CD4-positive, alpha-beta T cell (primary cell): ENCODE results near the gene TIAM1. TPM values are rescaled to one million over a fixed set of nuclear protein-coding genes. Genes with fewer than 3 reads are reported as not detected.

ENCODE experiments used
- ATAC-seq: fragments of 200-7000 bp; cut with Tn5 transposase; one replicate; pipeline ENCODE4 v1.10.0; 2022; ENCODE audit warnings: mild to moderate bottlenecking; ENCODE audit not compliant: poor library complexity
- CTCF ChIA-PET: fragments of 350-600 bp; sonication (Branson Sonifier 250); formaldehyde crosslinking; loops from one replicate; lab custom pipeline; 2021; ENCODE audit warnings: antibody characterized with exemption, inconsistent platforms; lab: Charles Lee
- POLR2A ChIA-PET: fragments of 350-600 bp; sonication (Branson Sonifier 250); formaldehyde crosslinking; loops from one replicate; lab custom pipeline; 2021; ENCODE audit warnings: antibody characterized with exemption, inconsistent platforms; lab: Charles Lee
- DNase-seq, 14 experiments: peaks; one replicate each; pipeline ENCODE4 v3.0.0-alpha.2; 2013 to 2020; ENCODE audit warnings: mixed read lengths in 2 of 14
- H3K27ac ChIP-seq, 2 donors: one replicate each; pipeline versions ENCODE4 v1.5.1 to v1.7.0; 2013; ENCODE audit warnings: low read length in 2 of 2, low read depth in 1 of 2, mild to moderate bottlenecking in 1 of 2
- H3K27me3 ChIP-seq, 2 experiments: 1 replicate in 1 of 2; 2 replicates in 1 of 2; pipeline versions ENCODE4 v1.6.1 to v1.7.0; 2013; ENCODE audit warnings: low read length in 2 of 2, control low read depth in 1 of 2, mild to moderate bottlenecking in 1 of 2, moderate library complexity in 1 of 2; ENCODE audit not compliant: insufficient read depth in 2 of 2, control insufficient read depth in 1 of 2
- H3K36me3 ChIP-seq: one replicate; pipeline ENCODE4 v1.6.1; 2013; ENCODE audit warnings: low read length, control low read depth; ENCODE audit not compliant: insufficient read depth
- H3K4me1 ChIP-seq: one replicate; pipeline ENCODE4 v1.6.1; 2013; ENCODE audit warnings: low read length, control low read depth; ENCODE audit not compliant: insufficient read depth
- H3K4me3 ChIP-seq: one replicate; pipeline ENCODE4 v1.5.1; 2013; ENCODE audit warnings: mild to moderate bottlenecking, low read length, moderate library complexity
- H3K9me3 ChIP-seq, 2 experiments: 1 replicate in 1 of 2; 2 replicates in 1 of 2; pipeline versions ENCODE4 v1.6.1 to v1.7.0; 2013; ENCODE audit warnings: low read length in 2 of 2, mild to moderate bottlenecking in 2 of 2, control low read depth in 1 of 2, moderate library complexity in 1 of 2; ENCODE audit not compliant: control insufficient read depth in 1 of 2, insufficient read depth in 1 of 2
- H3K27ac Mint-ChIP-seq: one replicate; pipeline ENCODE4 v1.8.0; 2020; ENCODE audit warnings: mixed read lengths
- H3K27me3 Mint-ChIP-seq: one replicate; pipeline ENCODE4 v1.8.0; 2021; ENCODE audit warnings: mixed read lengths
- H3K36me3 Mint-ChIP-seq: one replicate; pipeline ENCODE4 v1.8.0; 2021; ENCODE audit warnings: low read depth, mixed read lengths
- H3K4me1 Mint-ChIP-seq: one replicate; pipeline ENCODE4 v1.8.0; 2021; ENCODE audit warnings: low read depth, mixed read lengths
- H3K4me3 Mint-ChIP-seq: one replicate; pipeline ENCODE4 v1.8.0; 2020; ENCODE audit warnings: mild to moderate bottlenecking, mixed read lengths
- H3K9me3 Mint-ChIP-seq: one replicate; pipeline ENCODE4 v1.8.0; 2020; ENCODE audit warnings: mixed read lengths
- CTCF ChIP-seq: fragments of 200-600 bp; IDR thresholded peaks from one replicate; pipeline ENCODE4 v1.8.0; 2022; ENCODE audit warnings: antibody characterized with exemption, mild to moderate bottlenecking
- intact Hi-C, 2 experiments: fragments of 100-400 bp; cut with DNase I in 1 of 2; cut with micrococcal nuclease in 1 of 2; formaldehyde crosslinking; loops; one replicate each; pipeline versions ENCODE4 v1.15.1 to v1.9.0; 2023 to 2025; cut with DNase I, micrococcal nuclease
- total RNA-seq, 174 experiments: library from RNA in 2 of 174; stranded (reverse) in 2 of 174; gene quantifications; one replicate each; pipeline ENCODE4 v1.2.3 and lab custom pipeline; 2021 to 2026

The TIAM1 gene
- total RNA-seq, 2 experiments from 2014 or later, result 39.6 to 39.8 TPM

GRCh38 chr21:31356440-31356839, 12.4 kb upstream of the TIAM1 start:
- H3K9me3 ChIP-seq, result peaks cover 0 to 6% of the 10 kb centered on the region in 2 experiments
- no peak overlapping the region for H3K4me3 ChIP-seq
- H3K36me3 Mint-ChIP-seq, result no peaks in the 10 kb centered on the region
- DNase-seq (no peak), ATAC-seq (no peak)
- CTCF ChIA-PET, result no interaction called here
- no peak overlapping the region for H3K4me3 Mint-ChIP-seq
- H3K27me3 Mint-ChIP-seq, result no peaks in the 10 kb centered on the region
- H3K4me1 ChIP-seq, result peaks cover 37% of the 10 kb centered on the region
- no peaks in the 10 kb centered on the region for H3K36me3 ChIP-seq
- POLR2A ChIA-PET, result no interaction called here
- H3K9me3 Mint-ChIP-seq, result no peaks in the 10 kb centered on the region
- H3K27ac ChIP-seq, result no peak overlapping the region
- no peak overlapping the region for H3K27ac Mint-ChIP-seq
- intact Hi-C loops, result no loop called here
- no peaks in the 10 kb centered on the region for H3K27me3 ChIP-seq
- peaks cover 39% of the 10 kb centered on the region for H3K4me1 Mint-ChIP-seq
- no peak for TF ChIP-seq CTCF

- peaks cover 37% of the 10 kb centered on the region for H3K4me1 ChIP-seq
- Mint-ChIP-seq H3K36me3 (no peaks in the 10 kb centered on the region), H3K27ac (peak overlapping the region; percentile 72), H3K4me1 (peaks cover 42% of the 10 kb centered on the region), H3K4me3 (peak overlapping the region; percentile 21), H3K27me3 (no peaks in the 10 kb centered on the region), H3K9me3 (peaks cover 3% of the 10 kb centered on the region)
- POLR2A ChIA-PET, result interaction anchor here (0.9 to 3.2 kb wide), 4 partner anchors 11 to 204 kb away, joined by 3 to 12 read pairs (median 5); partner anchors contain the start of gene TIAM1
- no peaks in the 10 kb centered on the region for H3K36me3 ChIP-seq
- intact Hi-C loops, result loop anchor here in 1 of 2 experiments (5.0 kb wide), 2 partner anchors 42 to 152 kb away; no protein-coding TSS in a partner anchor
- peaks cover 0 to 6% of the 10 kb centered on the region in 2 experiments for H3K9me3 ChIP-seq
- H3K27me3 ChIP-seq, result no peaks in the 10 kb centered on the region
- no peak for TF ChIP-seq CTCF
- CTCF ChIA-PET, result interaction anchor here (1.1 kb wide), 1 partner anchor 9 kb away, joined by 3 read pairs; no protein-coding TSS in a partner anchor
- H3K4me3 ChIP-seq, result no peak overlapping the region
- ATAC-seq, result peak; percentile 88
- peak overlapping the region in 1 of 2 donors; percentile 54 for H3K27ac ChIP-seq
- peak; percentile 37 to 92 (median 72) for DNase-seq
Measured at GRCh38 chr21:31354604-31355443, 10.8 kb upstream of the TIAM1 start.

DNA sequence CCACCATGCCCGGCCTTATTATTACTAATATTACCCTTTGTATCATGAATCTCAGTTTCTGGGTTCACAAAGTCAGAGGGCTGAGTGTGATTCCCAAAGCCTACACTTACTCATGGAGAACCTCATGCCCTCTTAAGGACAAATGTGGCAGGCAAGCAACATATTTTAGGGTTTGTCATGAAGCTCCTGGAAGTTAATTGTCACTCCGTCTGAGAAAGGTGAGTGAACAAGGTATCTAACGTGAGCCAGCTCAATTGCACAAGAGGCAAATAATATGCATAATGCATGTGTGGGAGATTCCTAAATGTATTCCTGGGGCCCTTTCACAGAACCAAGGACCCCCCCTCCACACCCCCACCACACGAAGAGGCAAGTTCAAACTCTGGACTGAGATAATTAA, 10.1 kb upstream of the TIAM1 start:
- TF ChIP-seq CTCF, result no peak

More for the DNA sequence above, 10.1 kb upstream of the TIAM1 start:
- ChIA-PET CTCF (no interaction called here), POLR2A (interaction anchor here (0.9 to 3.2 kb wide), 4 partner anchors 11 to 205 kb away, joined by 3 to 12 read pairs (median 5); partner anchors contain the start of gene TIAM1)
- no peaks in the 10 kb centered on the region for H3K36me3 Mint-ChIP-seq
- H3K4me3 ChIP-seq, result no peak overlapping the region
- intact Hi-C loops, result loop anchor here in 1 of 2 experiments (5.0 kb wide), 2 partner anchors 43 to 153 kb away; no protein-coding TSS in a partner anchor
- H3K4me1 Mint-ChIP-seq, result peaks cover 42% of the 10 kb centered on the region
- H3K9me3 Mint-ChIP-seq, result peaks cover 3% of the 10 kb centered on the region
- peak overlapping the region in 1 of 2 donors; percentile 54 for H3K27ac ChIP-seq
- H3K27me3 ChIP-seq, result no peaks in the 10 kb centered on the region
- H3K4me1 ChIP-seq, result peaks cover 37% of the 10 kb centered on the region
- no peaks in the 10 kb centered on the region for H3K27me3 Mint-ChIP-seq
- no peaks in the 10 kb centered on the region for H3K9me3 ChIP-seq
- H3K36me3 ChIP-seq, result no peaks in the 10 kb centered on the region
- peak overlapping the region; percentile 72 for H3K27ac Mint-ChIP-seq
- DNase-seq (peak in 2 of 14 experiments; percentile 18 to 24), ATAC-seq (no peak)
- H3K4me3 Mint-ChIP-seq, result peak overlapping the region; percentile 21
